ENCODE measurements around the gene DHX8. TPM values are rescaled to one million over a fixed set of nuclear protein-coding genes. Genes with fewer than 3 reads are reported as not detected.

DHX8 gene
- total RNA-seq, 1 experiment from 2014 or later, result 34.5 TPM

GRCh38 chr17:43467981-43468581 lies 15.7 kb upstream of the DHX8 start:
- Histone ChIP-seq H3K9ac (ENCODE audit: low read length) (peak overlapping the region; percentile 68), H3K4me3 (ENCODE audit: low read length) (no peak overlapping the region), H3K9me3 (ENCODE audit: low read length) (no peaks in the 10 kb centered on the region), H4K20me1 (ENCODE audit: low read length) (no peaks in the 10 kb centered on the region), H3K27ac (ENCODE audit: low read length) (peak overlapping the region; percentile 97), H3K4me2 (ENCODE audit: low read length) (peak overlapping the region; percentile 58), H3K36me3 (ENCODE audit: low read depth, low read length) (no peaks in the 10 kb centered on the region), H2AFZ (ENCODE audit: low read length) (no peak overlapping the region), H3K4me1 (ENCODE audit: insufficient read depth, low read length) (peaks cover 21% of the 10 kb centered on the region), H3K27me3 (ENCODE audit: low read length) (no peaks in the 10 kb centered on the region), H3F3A (ENCODE audit: low read length, unreplicated experiment) (peaks cover 5% of the 10 kb centered on the region), H3K79me2 (ENCODE audit: low read length) (no peaks in the 10 kb centered on the region), H3K9me2 (replicated peaks; ENCODE audit: low read length) (no peaks in the 10 kb centered on the region)
- intact Hi-C loops (cut with micrococcal nuclease), result no loop called here
- no peak for ATAC-seq
- TF ChIP-seq CTCF (conservative IDR thresholded peaks at IDR 0.05; ENCODE audit: low read depth, low read length), result no peak
- TSS peak; percentile 90 for BruUV-seq (replicated peaks)
- DNase-seq, result no peak
- CTCF ChIA-PET, result no interaction called here
- POLR2A ChIA-PET (ENCODE audit: unreplicated experiment), result interaction anchor here (0.6 to 0.7 kb wide), 2 partner anchors 47 to 72 kb away, joined by 4 to 10 read pairs; no protein-coding TSS in a partner anchor

GRCh38 chr17:43468691-43469139 lies 15.1 kb upstream of the DHX8 start:
- POLR2A ChIA-PET (ENCODE audit: unreplicated experiment), result interaction anchor here (0.6 to 1.0 kb wide), 3 partner anchors 48 to 101 kb away, joined by 4 to 10 read pairs (median 5); no protein-coding TSS in a partner anchor
- DNase-seq (peak; percentile 76), ATAC-seq (peak; percentile 77)
- intact Hi-C loops (cut with micrococcal nuclease), result no loop called here
- H3K27me3 ChIP-seq (ENCODE audit: low read length), result no peaks in the 10 kb centered on the region
- BruUV-seq (replicated peaks), result no TSS peak
- H2AFZ ChIP-seq (ENCODE audit: low read length), result 0 out of 2 replicates have a peak overlapping the region, but pooled peaks have one; percentile 10
- H3K4me1 ChIP-seq (ENCODE audit: insufficient read depth, low read length), result peaks cover 21% of the 10 kb centered on the region
- H3K4me3 ChIP-seq (ENCODE audit: low read length), result no peak overlapping the region
- H3F3A ChIP-seq (ENCODE audit: low read length, unreplicated experiment), result peaks cover 5% of the 10 kb centered on the region
- H3K9me3 ChIP-seq (ENCODE audit: low read length), result no peaks in the 10 kb centered on the region
- TF ChIP-seq EZH2phosphoT487 (IDR thresholded peaks at IDR 0.05; ENCODE audit: borderline replicate concordance, low read length) (no peak), EZH2 (IDR thresholded peaks at IDR 0.05; ENCODE audit: low read length, unreplicated experiment) (no peak), CTCF (conservative IDR thresholded peaks at IDR 0.05; ENCODE audit: low read depth, low read length) (no peak)
- H3K4me2 ChIP-seq (ENCODE audit: low read length), result peak overlapping the region; percentile 58
- H3K9me2 ChIP-seq (replicated peaks; ENCODE audit: low read length), result no peaks in the 10 kb centered on the region
- no peaks in the 10 kb centered on the region for H3K79me2 ChIP-seq (ENCODE audit: low read length)
- H4K20me1 ChIP-seq (ENCODE audit: low read length), result no peaks in the 10 kb centered on the region
- peak overlapping the region; percentile 68 for H3K9ac ChIP-seq (ENCODE audit: low read length)
- H3K36me3 ChIP-seq (ENCODE audit: low read depth, low read length), result no peaks in the 10 kb centered on the region
- H3K27ac ChIP-seq (ENCODE audit: low read length), result peak overlapping the region; percentile 97
- CTCF ChIA-PET, result no interaction called here

GRCh38 chr17:43469145-43469544 lies 14.6 kb upstream of the DHX8 start:
- POLR2A ChIA-PET (ENCODE audit: unreplicated experiment), result interaction anchor here (1.0 kb wide), 1 partner anchor 101 kb away, joined by 5 read pairs; no protein-coding TSS in a partner anchor
- 0 out of 2 replicates have a peak overlapping the region, but pooled peaks have one; percentile 10 for H2AFZ ChIP-seq (ENCODE audit: low read length)
- H4K20me1 ChIP-seq (ENCODE audit: low read length), result no peaks in the 10 kb centered on the region

More at GRCh38 chr17:43469145-43469544, 14.6 kb upstream of the DHX8 start:
- no peaks in the 10 kb centered on the region for H3K36me3 ChIP-seq (ENCODE audit: low read depth, low read length)
- H3K27ac ChIP-seq (ENCODE audit: low read length), result peak overlapping the region; percentile 97
- H3K79me2 ChIP-seq (ENCODE audit: low read length), result no peaks in the 10 kb centered on the region
- peak; percentile 96 for ATAC-seq
- H3K9me2 ChIP-seq (replicated peaks; ENCODE audit: low read length), result no peaks in the 10 kb centered on the region
- H3K27me3 ChIP-seq (ENCODE audit: low read length), result no peaks in the 10 kb centered on the region
- no peaks in the 10 kb centered on the region for H3K9me3 ChIP-seq (ENCODE audit: low read length)
- CTCF ChIA-PET, result no interaction called here
- H3F3A ChIP-seq (ENCODE audit: low read length, unreplicated experiment), result peaks cover 5% of the 10 kb centered on the region
- H3K4me3 ChIP-seq (ENCODE audit: low read length), result no peak overlapping the region
- DNase-seq, result peak; percentile 91
- H3K4me1 ChIP-seq (ENCODE audit: insufficient read depth, low read length), result peaks cover 21% of the 10 kb centered on the region
- H3K4me2 ChIP-seq (ENCODE audit: low read length), result peak overlapping the region; percentile 58
- intact Hi-C loops (cut with micrococcal nuclease), result no loop called here
- BruUV-seq (replicated peaks), result no TSS peak
- TF ChIP-seq CTCF (conservative IDR thresholded peaks at IDR 0.05; ENCODE audit: low read depth, low read length) (no peak), EZH2phosphoT487 (IDR thresholded peaks at IDR 0.05; ENCODE audit: borderline replicate concordance, low read length) (no peak), EZH2 (IDR thresholded peaks at IDR 0.05; ENCODE audit: low read length, unreplicated experiment) (no peak)
- H3K9ac ChIP-seq (ENCODE audit: low read length), result peak overlapping the region; percentile 79
